SIG-M5 treated with dmso at 0.1 percent for 504 hours (cell line): ENCODE data around the gene ISOC1.

Experiments used
- DNase-seq: peaks from one replicate; lab custom pipeline; 2025; ENCODE audit not compliant: unreplicated experiment; lab: John Stamatoyannopoulos, UW

ISOC1 gene

DNA sequence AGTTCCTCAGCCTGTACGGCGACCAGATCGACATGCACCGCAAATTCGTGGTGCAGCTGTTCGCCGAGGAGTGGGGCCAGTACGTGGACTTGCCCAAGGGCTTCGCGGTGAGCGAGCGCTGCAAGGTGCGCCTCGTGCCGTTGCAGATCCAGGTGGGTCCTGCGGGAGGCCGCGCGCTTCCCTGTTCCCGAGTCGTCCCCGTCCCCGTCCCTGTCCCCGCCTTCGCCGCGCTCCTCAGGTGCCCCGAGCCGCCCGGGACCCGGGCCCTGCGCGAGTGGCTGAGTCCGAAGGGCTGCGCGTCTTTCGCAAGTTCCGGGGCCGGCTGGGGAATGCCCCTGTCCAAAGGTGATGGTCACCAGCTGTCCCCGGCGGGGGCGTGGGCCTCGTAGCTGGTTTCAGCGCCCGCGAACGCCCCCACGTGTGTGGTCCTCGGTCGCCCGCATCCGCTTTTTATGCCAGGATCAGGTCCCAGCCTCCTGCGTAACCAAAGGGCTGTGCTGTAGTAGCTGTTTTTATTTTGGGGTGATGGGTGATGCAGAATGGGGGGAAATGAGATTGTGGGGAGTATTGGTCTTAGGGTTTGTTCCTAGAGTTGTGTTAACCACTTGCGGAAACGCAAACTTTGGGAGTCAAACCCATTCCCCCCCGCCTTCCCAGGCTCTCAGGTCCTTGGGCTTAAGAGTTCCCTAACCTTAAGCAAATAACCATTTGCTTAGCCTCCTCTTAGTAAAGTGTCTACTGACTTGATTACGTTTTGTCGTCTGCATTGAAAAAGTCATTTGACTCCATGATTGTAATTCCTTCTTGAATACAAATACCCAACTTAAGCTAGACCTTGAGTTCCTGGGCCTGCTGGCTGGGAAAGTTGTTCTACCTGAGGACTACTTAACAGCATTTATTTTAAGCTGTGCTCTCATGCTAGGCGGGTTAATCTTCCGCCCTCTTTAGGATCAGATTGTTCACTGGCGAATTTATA lies 663 bp downstream of the ISOC1 start:
- peak; percentile 47 for DNase-seq

- DNase-seq: no peak
Observed at GRCh38 chr5:129096382-129096991, 1.9 kb downstream of the ISOC1 start.

GRCh38 chr5:129097498-129098296 lies 3.1 kb downstream of the ISOC1 start:
- DNase-seq: no peak

- no peak for DNase-seq
Observed at GRCh38 chr5:129098488-129099183, 4.1 kb downstream of the ISOC1 start.

GRCh38 chr5:129099184-129099569 lies 4.6 kb downstream of the ISOC1 start:
- no peak for DNase-seq

DNA sequence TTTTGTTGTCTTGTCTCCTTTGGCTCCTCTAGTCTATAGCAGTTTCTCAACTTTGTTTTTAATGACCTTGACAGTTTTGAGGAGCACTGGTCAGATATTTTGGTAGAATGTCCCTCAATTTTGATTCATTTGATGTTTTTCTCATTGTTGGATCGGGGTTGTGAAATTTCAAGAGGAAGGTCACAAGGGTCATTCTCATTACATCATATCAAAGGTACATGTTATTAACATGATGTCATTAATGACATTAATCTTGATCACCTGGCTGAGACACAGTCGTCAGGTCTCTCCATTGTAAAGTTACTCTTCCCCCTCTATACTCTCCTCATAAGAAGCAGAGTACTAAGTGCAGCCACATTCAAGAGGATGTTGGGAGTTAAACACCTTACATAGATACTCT lies 7.2 kb downstream of the ISOC1 start:
- no peak for DNase-seq

- no peak for DNase-seq
Observed at GRCh38 chr5:129103397-129103796, 8.8 kb downstream of the ISOC1 start.

DNA sequence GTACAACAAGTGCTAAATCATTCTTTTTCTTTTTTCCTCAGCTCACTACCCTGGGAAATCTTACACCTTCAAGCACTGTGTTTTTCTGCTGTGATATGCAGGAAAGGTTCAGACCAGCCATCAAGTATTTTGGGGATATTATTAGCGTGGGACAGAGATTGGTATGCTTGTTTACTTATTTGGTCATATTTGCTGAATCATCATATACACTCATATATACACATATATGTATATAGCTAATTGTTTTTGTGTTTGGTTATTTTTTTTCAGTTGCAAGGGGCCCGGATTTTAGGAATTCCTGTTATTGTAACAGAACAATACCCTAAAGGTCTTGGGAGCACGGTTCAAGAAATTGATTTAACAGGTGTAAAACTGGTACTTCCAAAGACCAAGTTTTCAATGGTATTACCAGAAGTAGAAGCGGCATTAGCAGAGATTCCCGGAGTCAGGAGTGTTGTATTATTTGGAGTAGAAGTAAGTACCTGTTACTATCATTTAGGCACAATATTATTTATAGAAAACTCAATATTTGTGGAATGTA lies 10.4 kb downstream of the ISOC1 start:
- DNase-seq: no peak

GRCh38 chr5:129107637-129108036 lies 13.1 kb downstream of the ISOC1 start:
- no peak for DNase-seq

- DNase-seq: no peak
Observed at GRCh38 chr5:129110742-129111141, 16.2 kb downstream of the ISOC1 start.

GRCh38 chr5:129111351-129111750 lies 16.8 kb downstream of the ISOC1 start:
- DNase-seq: no peak

DNA sequence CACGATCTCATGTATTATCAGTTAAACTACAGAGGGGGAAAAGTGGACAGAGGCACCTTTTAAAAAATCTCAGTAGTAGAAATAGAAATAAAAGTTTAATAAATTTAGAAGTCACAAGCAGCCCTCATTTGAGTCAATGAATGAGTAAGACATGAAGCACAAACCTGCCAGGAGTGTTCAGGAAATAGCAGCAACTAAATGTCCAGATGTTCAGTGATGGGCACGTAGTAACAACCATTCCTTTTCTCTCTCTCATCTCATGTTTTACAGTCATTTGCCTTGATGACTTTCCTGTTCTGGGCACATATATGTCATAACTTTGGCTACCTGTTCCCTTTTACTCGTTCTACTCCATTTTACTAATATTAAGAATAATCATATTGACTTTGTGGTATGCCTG lies 17.7 kb downstream of the ISOC1 start:
- DNase-seq: no peak

DNA sequence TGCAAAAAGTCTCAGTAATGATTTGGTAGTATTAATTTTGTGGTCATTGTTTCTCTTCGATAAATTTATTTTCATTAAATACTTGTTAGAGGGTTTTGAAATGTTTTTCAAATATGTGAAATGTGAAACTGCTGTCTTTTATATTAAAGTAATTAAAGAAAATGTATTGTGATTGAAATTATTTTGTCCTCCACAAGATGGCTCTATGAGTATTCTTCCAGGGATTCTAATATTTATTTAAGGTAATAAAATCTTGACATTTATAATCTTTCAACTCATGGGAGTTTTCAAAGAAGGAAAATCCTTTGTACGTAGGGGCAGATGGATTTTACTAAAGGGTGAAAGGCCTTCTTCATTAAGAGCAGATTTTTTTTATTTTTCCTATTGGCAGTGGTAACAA lies 19.3 kb downstream of the ISOC1 start:
- no peak for DNase-seq

DNA sequence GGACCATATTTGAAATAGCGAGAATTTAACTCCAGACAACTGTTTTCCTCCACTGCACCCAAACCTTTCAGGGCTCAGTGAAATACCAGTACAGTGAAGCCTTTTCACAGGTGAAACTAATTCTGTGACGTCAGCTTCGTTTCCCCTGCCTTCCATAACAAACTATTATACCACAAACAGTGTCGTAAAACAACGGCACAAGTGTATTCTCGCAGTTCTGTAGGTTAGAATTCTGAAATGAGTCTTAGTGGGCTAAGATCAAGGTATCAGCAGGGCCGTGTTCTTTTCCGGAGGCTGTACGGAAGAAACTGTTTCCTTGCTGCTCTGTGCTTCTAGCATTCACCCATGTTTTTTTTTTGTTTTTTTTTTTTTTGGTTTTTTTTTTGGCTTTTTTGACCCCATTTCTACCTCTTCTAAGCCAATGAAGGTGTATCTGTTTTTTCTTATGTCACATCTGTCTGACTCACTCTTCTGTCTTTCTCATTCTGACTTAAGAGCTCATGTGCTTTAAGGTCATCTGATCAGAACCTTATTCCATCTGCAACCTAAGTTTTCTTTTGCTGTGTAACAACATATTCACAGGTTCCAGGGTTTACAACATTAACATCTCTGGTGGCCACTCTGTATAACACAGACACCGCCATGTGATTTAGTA lies 20.1 kb downstream of the ISOC1 start:
- no peak for DNase-seq

- DNase-seq: no peak
Observed at GRCh38 chr5:129115680-129116079, 21.1 kb downstream of the ISOC1 start.

DNA sequence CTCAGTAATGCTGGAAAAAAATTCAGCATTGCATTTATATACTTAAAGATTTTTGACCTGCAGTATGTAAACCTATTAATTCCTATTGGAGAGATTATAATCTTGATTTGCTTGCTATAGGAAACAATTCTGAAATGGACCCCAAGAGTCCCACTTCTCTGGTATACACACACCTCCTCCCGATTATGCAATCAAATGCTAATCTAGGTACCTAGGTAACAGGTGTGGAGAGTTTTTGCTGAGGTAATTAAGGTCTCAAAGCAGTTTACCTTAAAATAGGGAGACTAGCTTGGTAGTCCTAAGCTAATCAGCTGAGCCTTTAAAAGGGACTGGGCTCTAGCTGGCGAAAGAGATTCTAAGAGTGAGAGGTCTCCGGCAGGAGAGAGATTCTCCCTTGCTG lies 22.2 kb downstream of the ISOC1 start:
- no peak for DNase-seq

DNA sequence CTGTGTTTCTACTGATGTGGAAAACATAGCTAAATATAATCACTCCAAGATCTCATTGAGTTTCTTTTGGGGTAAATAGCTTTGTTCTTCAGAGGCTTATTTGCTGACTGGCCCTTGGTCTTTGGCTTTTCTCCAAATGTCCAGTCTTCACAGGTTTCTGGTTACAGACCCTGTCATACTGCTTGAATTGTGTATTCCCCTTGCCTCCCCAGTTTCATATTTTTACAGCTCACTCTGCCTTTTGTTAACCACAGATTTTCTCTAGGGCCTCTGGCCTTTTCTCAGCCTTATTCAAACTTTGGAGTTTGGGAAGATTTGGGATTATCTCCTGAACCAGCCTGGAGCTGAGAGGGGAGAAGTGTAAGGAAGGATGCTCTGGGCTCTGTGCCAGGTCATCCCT lies 23.9 kb downstream of the ISOC1 start:
- DNase-seq: no peak

- no peak for DNase-seq
Observed at GRCh38 chr5:129118826-129119225, 24.3 kb downstream of the ISOC1 start.

DNA sequence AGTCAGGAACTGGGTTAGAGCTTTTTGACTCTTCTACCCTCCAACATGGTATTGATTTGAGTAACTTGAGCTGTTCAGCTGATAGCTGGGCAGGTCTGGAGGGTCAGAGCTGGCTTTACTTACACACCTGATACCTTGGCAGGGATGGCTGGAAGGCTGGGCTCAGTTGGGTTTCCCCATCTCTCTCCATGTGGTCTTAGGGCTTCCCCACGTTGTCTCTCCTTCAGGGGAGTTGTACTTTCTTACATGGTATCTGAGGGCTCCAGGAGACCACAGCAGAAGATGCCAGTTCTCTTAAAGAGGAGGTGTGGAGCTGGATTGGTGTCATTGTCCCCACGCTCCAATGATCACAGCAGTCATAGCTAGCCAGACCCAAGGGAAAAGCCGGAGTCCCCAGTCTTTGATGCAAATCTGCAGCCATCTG lies 25.6 kb downstream of the ISOC1 start:
- DNase-seq: no peak

GRCh38 chr5:129122560-129122959 lies 28.0 kb downstream of the ISOC1 start:
- no peak for DNase-seq
